MCF 10A (cell line): ENCODE results near the gene METAP1D. TPM values are rescaled to one million over a fixed set of nuclear protein-coding genes. Genes with fewer than 3 reads are reported as not detected.

Source experiments
- BruUV-seq: library from RNA; stranded (reverse); fragments of 400-500 nt; replicated peaks from 2 replicates; lab custom pipeline; 2021; lab: Mats Ljungman, UMichigan
- CTCF ChIA-PET: fragments of 300-600 bp; sonication (Branson Sonifier 250); formaldehyde crosslinking; extraction: SDS; loops from one replicate; lab custom pipeline; 2021; ENCODE audit warnings: antibody characterized with exemption, inconsistent platforms; lab: Yijun Ruan, JAX
- POLR2A ChIA-PET: fragments of 300-600, 350-650 bp; sonication (Branson Sonifier 250); formaldehyde crosslinking; extraction: SDS; loops from one replicate; lab custom pipeline; 2020; ENCODE audit warnings: antibody characterized with exemption, inconsistent platforms; lab: Yijun Ruan, JAX
- DNase-seq: peaks from one replicate; pipeline ENCODE4 v3.0.0-alpha.2; 2018; ENCODE audit not compliant: unreplicated experiment
- H3K27ac Mint-ChIP-seq: one replicate; pipeline ENCODE4 v1.8.0; 2022; ENCODE audit warnings: mild to moderate bottlenecking, low read depth, mixed read lengths; ENCODE audit not compliant: unreplicated experiment
- H3K27me3 Mint-ChIP-seq: one replicate; pipeline ENCODE4 v1.8.0; 2022; ENCODE audit warnings: mixed read lengths; ENCODE audit not compliant: insufficient read depth, unreplicated experiment
- H3K36me3 Mint-ChIP-seq: one replicate; pipeline ENCODE4 v1.8.0; 2022; ENCODE audit warnings: mild to moderate bottlenecking, moderate library complexity, mixed read lengths; ENCODE audit not compliant: insufficient read depth, unreplicated experiment
- H3K4me1 Mint-ChIP-seq: one replicate; pipeline ENCODE4 v1.8.0; 2022; ENCODE audit warnings: mixed read lengths; ENCODE audit not compliant: insufficient read depth, unreplicated experiment
- H3K4me3 Mint-ChIP-seq: one replicate; pipeline ENCODE4 v1.8.0; 2022; ENCODE audit warnings: mild to moderate bottlenecking, moderate library complexity, mixed read lengths; ENCODE audit not compliant: unreplicated experiment
- H3K9me3 Mint-ChIP-seq: one replicate; pipeline ENCODE4 v1.8.0; 2022; ENCODE audit warnings: mixed read lengths; ENCODE audit not compliant: unreplicated experiment
- CTCF ChIP-seq: fragments of 200-600 bp; IDR thresholded peaks from one replicate; pipeline ENCODE4 v1.8.0; 2022; ENCODE audit warnings: antibody characterized with exemption, mild to moderate bottlenecking; ENCODE audit not compliant: unreplicated experiment
- intact Hi-C: fragments of 100-400 bp; cut with micrococcal nuclease; formaldehyde crosslinking; loops from 2 replicates; pipeline ENCODE4 v1.14.1; 2022
- total RNA-seq: library from RNA; stranded (reverse); gene quantifications from 2 replicates; pipeline ENCODE4 v1.2.3, GENCODE V29; 2022

Gene METAP1D
- total RNA-seq, 1 experiment from 2014 or later = 9.3 TPM

GRCh38 chr2:172072706-172073105, 73.0 kb downstream of the METAP1D start:
- peaks cover 6% of the 10 kb centered on the region for H3K36me3 Mint-ChIP-seq
- ChIA-PET POLR2A (interaction anchor here (1.0 kb wide), 1 partner anchor 23 kb away, joined by 3 read pairs; no protein-coding TSS in a partner anchor), CTCF (interaction anchor here (0.6 to 1.0 kb wide), 3 partner anchors 63 to 260 kb away, joined by 3 read pairs; no protein-coding TSS in a partner anchor)
- no peaks in the 10 kb centered on the region for H3K4me1 Mint-ChIP-seq
- no TSS peak for BruUV-seq
- no peak overlapping the region for H3K4me3 Mint-ChIP-seq
- no peak for DNase-seq
- intact Hi-C loops = no loop called here
- no peaks in the 10 kb centered on the region for H3K9me3 Mint-ChIP-seq
- H3K27ac Mint-ChIP-seq = no peak overlapping the region
- H3K27me3 Mint-ChIP-seq = no peaks in the 10 kb centered on the region
- TF ChIP-seq CTCF = no peak

GRCh38 chr2:172073518-172073917, 73.8 kb downstream of the METAP1D start:
- Mint-ChIP-seq H3K36me3 (peaks cover 6% of the 10 kb centered on the region), H3K9me3 (no peaks in the 10 kb centered on the region), H3K4me1 (no peaks in the 10 kb centered on the region), H3K4me3 (no peak overlapping the region), H3K27ac (no peak overlapping the region), H3K27me3 (no peaks in the 10 kb centered on the region)
- CTCF ChIA-PET = no interaction called here
- POLR2A ChIA-PET = interaction anchor here (0.7 to 1.0 kb wide), 2 partner anchors 22 to 29 kb away, joined by 3 read pairs; no protein-coding TSS in a partner anchor
- no TSS peak for BruUV-seq
- no peak for TF ChIP-seq CTCF
- intact Hi-C loops = no loop called here
- no peak for DNase-seq

- Mint-ChIP-seq H3K36me3 (peaks cover 6% of the 10 kb centered on the region), H3K27me3 (no peaks in the 10 kb centered on the region), H3K27ac (no peak overlapping the region), H3K9me3 (no peaks in the 10 kb centered on the region), H3K4me3 (no peak overlapping the region), H3K4me1 (no peaks in the 10 kb centered on the region)
- BruUV-seq = no TSS peak
- POLR2A ChIA-PET = interaction anchor here (0.7 kb wide), 1 partner anchor 30 kb away, joined by 3 read pairs; no protein-coding TSS in a partner anchor
- intact Hi-C loops = no loop called here
- CTCF ChIA-PET = no interaction called here
- no peak for DNase-seq
- no peak for TF ChIP-seq CTCF
Observed at GRCh38 chr2:172074254-172074653, 74.5 kb downstream of the METAP1D start.

- TF ChIP-seq CTCF = no peak
- POLR2A ChIA-PET = no interaction called here
- Mint-ChIP-seq H3K27me3 (no peaks in the 10 kb centered on the region), H3K27ac (no peak overlapping the region), H3K9me3 (no peaks in the 10 kb centered on the region), H3K36me3 (no peaks in the 10 kb centered on the region), H3K4me1 (no peaks in the 10 kb centered on the region), H3K4me3 (no peak overlapping the region)
- intact Hi-C loops = no loop called here
- CTCF ChIA-PET = no interaction called here
- no TSS peak for BruUV-seq
- no peak for DNase-seq
Observed at GRCh38 chr2:172079416-172079815, 79.7 kb downstream of the METAP1D start.
